H4 (cell line): Measurements from ENCODE around the gene GLS. TPM values are rescaled to one million over a fixed set of nuclear protein-coding genes. Genes with fewer than 3 reads are reported as not detected.
"Not testable (repeated sequence)": the region's sequence is repeated elsewhere in the genome, so short reads cannot be mapped to it uniquely, and the experiment has no call there.

Source experiments
- DNase-seq: peaks from one replicate; pipeline ENCODE4 v3.0.0-alpha.2; 2015; ENCODE audit warnings: low spot score
- total RNA-seq: library from RNA; depleted of rRNA; stranded (reverse); fragments of >200 nt; shearing (Covaris generic); gene quantifications from 2 replicates; pipeline ENCODE4 v1.2.3, GENCODE V29; 2014; rRNA removed

Gene GLS
- 39.0 and 40.2 TPM in 2 replicates for total RNA-seq

DNA sequence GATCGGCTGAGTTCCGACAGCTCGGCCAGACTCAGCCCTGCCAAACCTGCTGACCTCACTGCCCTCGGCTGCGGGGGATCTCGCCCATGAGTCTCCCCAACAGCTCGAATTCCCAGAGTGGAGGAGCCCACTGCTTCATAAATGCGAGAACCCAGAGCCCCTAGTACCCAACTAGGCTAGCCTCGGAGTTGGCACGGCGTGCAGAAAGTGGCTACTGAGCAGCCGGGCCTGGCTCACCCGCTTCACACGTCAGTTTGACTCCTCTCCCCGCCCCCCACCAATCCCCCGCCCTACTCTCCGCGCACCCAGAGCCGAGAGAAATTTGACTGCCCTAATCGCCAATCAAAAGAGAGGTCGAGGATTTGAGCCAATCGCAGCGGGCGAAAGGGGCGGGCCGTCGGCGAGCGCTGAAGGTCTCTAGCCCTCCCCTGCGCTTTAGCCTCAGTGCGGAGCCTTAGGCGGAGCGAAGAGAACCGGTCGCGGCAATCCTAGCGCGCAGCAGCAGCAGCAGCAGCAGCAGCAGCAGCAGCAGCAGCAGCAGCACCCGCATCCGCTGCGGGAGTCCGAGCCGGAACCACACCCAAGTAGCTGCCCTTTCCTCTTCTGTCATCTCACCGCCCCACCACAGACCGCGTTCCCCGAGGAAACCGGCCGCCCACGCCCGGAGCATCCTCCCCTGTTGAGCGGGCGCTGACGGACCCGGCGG, at the start of gene GLS:
Gene GLS, plus strand, starts transcription at position 444 of the 706 bp plus-strand sequence. CDS start 264 bp downstream, outside the sequence.
- peak; percentile 95 for DNase-seq

DNA sequence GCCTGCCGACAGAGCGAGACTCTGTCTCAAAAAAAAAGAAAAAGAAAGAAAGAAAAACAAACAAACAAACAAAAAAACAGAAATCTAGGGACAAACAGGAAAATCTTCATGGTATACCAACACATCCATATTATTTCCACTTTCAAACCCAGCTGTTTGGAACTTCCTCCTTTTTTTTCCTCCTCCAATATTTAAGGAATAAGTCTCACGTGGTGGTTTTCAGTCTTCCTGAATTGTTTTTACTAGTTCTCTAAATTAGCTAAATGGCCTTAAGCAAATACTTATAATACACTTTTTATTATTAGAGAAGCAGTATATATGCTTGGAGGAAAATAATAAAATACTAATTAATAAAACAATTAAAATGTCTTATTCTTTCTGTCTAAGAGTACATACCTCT, 48.7 kb upstream of the GLS start:
- no peak for DNase-seq

DNA sequence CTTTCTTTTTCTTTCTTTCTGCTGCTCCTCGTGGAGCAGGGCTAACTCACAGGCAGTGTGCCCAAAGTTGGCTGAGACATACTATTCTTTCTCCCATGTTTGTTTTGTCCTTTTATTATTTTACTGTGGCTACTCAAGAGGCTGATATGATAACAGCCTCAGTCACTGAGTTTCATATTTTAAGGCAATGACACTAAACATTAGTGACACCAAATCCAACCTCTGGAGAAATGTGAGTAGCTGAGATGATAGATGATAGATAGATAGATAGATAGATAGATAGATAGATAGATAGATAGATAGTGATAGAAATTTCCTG, 45.8 kb upstream of the GLS start:
- DNase-seq: no peak

DNA sequence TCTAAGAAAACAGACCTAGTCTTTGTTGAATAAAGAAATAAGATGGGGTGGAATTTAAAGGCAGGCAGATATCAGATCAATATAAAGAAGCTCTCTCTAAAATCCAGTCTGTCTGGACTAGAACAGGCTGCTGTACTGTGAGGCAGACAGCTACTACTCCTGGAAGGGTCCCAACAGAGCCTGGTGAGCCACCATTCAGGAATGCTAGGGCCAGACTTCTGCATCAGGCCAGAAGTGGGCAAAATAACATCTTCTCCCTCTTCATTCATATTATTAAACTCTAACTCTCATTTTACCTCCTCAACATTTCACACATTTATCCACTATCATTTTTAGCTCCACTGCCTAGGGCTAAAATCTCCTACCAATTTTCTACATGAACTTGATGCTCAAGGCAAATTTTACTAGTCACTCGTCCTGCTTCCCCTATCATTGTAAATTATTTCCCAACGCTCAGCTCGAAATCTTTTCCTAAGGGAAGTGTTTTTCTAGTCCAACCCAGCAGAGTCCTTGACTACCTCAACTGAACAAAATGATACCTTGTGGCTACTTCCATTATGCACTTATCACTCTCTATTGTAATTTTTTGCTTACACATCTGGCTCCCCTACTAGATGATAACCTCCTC, 45.2 kb upstream of the GLS start:
- DNase-seq: peak; percentile 55

DNA sequence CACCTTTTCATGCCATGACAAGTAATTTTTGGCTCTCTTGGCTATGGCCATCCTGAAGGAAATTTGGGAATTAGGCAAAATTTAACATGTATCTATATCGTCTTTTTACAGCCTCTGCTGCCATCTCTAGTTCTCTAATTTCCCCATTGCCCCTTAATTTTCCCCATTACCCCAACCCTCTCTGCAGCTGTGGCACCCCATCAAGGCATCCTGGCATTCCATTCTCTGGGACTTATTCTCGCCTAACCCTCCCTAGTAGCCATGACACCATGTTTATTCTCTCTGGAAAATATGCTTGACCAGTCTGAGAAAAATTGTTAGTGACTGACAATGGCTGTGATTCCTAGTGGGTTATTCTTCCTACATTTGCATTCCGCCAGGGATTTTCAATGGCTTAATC, 43.9 kb upstream of the GLS start:
- DNase-seq: no peak

DNA sequence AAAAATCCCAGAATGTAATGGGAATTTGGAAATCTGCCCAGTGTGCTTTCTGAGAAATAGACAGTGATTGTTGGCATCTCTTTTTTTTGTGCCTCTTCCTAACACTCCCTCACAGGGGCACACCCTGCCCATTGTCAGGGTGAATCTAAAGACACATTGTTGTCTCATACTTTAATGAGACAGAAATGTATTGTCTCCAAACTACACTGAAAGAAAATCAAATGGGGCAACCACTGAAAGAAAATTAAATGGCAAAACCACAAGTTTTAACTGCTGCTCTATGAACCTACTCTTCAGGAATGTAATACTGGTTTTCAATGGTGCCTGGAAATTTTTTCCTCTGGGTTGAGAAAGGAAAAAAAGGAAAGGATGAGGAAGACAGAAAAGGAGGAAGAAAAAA, 43.2 kb upstream of the GLS start:
- peak; percentile 40 for DNase-seq

DNA sequence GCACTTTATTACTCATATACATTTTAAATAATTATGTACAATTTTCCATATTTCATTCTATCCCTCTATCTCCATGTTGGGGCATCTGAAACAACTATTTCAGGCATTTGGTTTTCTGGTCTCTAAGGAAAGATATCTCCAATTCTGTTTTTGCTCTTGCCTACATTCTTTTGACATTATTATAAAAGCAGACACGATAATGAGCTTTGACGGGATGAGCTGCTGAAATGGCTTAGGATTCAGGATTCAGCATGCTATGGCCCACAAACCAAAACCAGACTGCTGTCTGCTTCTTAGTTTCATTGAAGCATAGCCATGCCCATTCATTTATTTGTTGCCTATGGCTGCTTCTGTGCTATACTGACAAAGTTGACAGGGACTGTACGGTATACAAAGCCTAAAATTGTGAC, 42.7 kb upstream of the GLS start:
- no peak for DNase-seq

DNA sequence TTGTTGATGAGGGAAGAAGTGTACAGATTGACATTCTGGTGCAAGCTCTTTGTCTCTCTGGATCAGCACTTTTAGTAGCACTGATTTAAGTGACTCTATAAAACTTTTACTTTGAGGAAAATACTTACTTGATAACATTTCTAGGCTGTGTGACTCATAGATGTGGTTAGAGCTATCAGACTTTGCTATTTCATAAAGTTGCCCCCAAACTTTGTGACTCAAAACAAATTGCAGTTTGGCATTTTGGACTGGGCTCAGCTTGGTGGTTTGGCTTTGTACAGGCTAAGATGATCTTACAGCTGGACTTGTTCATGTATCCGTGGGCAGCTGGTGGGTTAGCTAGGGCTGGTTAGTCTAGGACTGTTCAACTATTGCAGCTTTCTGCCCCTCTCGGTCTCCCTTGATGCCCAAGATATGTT, 42.1 kb upstream of the GLS start:
- DNase-seq: peak; percentile 42

DNA sequence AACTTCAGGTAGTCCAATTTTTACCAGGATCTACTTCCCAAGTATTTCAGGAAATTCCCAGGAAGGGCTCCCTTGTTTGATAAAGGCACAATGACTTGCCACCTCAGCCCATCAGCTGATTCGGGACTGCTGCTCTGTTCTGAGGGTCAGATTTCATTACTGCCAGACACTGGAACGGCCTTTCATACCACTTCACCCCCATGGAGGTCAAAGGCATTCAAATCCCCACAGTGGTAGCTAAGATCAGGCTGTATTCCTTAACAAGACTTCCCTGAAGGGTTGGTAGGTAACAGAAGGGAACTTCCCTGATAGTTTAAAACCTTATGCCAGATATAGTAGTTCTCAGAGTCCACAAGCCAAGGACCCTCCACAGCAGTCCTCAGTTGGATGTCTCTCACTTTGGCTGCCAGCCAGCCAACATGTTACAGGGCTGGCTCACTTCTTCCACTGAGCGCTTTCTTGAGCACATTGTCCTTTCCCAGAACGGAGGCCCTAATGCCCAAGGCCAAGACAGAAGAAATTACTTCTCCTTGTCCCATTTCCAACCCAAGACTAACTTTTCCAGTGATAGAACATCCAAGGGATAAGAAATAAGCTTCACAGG, 40.0 kb upstream of the GLS start:
- DNase-seq: no peak

DNA sequence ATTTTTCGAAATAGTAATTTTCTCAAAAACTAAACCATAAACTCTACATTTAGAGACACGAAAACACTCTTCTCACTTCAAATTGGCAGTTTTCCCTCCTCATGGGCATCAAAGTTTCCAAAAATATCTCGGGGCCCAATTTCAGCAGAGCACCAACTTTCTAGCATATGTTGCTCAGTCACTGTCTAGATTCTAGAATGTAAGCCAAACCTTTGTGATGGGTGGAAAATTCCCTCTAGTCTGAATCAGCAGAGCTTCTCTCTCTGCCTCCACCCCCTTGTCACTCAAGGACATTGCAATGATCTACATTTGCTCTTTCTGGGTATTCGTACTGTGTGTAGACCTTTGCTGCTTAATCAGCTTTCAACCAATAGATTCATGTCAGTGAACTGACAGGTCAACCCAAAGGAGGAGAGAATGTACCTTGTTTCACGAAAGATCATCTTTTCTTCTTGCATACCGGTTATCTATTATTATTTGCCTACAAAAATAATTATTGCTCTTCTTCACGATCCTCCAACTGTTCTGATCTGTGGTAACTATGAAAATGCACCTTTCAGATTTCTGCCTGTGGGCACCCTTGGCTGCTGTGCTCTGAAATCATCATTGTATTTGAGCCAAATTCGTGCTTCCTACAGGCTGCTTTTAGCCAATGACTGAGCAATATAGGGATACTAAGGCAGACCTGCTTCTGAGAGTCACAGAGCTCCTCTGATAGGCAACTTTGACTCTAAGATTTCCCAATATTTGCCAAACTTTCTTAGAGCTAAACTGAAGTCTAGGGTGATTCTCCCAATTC, 38.7 kb upstream of the GLS start:
- no peak for DNase-seq

DNA sequence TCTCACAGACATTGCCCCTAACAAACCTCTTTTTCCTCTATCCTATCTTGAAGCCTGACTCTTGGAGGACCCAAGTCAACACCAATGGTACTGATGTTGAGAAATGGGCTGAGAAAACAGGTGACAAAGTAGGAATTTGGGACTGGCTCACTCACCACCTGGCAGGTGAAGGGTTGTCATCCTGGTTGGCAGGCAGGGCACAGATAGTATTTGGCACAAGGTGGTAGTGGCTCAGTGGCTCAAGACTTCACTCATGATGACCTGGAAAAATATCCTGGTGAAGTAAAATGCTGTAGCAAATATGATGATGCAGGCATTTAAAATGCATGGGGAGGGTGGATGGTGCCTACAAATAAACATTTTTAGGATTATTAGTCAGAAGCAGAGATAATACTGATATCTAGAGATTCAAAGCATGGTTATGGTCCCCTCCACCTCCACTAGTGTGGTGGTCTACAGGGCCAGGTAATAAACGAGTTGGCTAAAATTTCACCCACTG, 38.0 kb upstream of the GLS start:
- no peak for DNase-seq

DNA sequence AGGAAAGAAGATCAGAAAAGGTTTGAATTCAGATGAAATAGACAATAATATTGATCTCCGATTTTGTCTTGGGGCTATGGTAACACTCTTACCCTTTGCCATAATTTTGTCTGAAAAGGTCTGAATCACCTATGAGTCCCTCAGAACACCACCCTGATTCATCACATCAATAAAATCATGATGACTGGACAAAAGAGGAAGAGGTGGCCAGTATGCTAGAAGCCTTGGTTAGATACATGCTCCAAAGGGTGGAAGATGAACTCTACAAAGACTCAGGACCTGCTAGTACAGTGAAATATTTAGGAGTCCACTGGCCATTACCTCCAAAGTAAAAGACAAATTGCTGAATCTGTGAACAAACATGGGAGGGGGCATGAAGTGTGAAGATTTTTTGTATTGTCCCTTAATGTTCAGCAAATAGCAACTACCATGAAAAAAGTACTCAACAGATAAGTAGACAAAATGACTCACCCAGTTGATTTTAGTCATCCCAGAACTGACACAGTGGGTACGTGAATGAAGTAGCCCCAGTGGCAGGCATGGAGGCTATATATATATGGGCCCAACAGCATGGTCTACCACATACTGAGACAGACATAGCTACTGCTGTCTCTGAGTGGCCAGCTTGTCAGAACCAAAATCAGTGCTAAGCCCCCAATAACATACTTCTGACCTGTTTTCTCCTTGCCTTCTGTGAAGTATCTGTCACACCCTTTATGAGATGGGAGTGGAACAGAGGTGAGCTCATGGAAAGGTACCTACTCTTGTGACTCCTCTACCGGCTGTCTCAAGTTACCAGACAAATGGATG, 36.5 kb upstream of the GLS start:
- no peak for DNase-seq

DNA sequence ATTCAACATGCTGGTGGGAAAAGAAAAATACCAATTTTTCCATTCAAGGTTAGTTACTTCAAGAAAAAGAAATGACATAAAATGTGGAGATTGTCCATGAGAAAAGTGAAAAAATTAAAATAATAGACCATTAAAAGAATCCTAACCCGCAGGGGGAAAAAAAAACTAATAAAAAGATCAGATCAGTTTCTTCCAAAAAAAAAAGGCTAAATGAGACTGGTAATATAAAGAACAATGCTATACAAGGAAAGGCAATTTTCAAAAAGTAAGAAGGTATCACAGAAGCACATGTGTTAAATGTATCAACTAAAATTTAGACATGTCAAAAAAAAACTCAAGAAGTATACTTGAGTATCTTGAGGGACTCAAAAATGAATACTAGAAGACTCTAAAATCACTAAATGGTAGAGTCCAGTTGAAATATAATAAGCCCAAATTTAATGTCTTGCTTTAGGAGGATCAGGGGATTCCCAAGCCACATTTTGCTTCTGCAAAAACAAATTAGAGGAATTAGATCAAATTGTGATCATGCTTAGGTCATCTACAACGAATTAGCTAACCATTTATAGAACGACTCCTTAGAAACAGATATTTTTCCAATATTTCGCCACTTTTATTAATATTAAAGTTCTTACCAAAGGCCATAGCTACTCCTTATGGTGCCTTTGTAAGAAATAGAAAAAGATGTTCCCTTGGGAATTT, 35.8 kb upstream of the GLS start:
- DNase-seq: no peak

DNA sequence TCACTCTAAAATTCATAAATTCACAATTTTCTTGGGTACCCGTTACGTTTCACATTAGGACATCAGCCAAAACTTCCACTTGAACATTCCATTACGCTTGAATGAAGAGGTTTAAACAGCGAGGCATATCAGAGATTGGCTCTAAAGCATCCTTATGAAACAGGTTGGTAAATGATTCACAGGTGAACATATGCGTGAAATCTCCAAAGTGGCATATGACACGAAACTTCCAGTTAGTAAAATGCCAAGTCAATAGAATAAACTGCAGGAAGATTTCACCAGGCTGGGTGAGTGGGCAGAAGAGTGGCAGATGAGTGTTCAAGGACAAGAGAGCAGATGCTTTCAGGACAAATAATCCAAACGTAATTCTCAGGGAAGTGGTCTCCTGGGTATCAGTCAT, 33.9 kb upstream of the GLS start:
- no peak for DNase-seq

DNA sequence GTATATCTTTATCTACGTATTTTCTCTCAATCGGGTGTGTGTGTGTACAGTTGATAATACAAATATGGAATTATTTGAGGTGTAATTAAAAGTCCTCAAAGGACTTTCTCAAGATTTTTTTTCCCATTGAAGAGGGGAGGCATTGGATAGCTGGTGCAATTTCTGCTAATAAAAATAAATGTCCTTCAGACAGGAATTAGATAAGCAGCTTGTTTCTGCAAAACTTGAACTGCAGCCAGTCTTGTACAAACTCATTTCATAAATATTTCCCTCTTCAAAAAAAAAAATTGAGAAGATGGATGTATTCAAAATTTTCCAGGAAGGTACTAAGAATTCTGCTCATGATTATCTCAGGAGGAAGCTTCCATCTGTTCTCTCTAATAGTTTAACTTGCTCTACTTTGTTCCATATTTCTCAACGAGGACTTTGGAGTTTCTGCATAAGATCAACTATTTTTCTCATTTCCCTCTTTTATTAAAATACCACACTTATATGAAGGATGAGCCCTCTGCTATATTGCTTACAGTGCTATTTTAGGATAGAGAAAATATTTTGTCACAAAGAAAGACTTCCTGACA, 33.0 kb upstream of the GLS start:
- no peak for DNase-seq

DNA sequence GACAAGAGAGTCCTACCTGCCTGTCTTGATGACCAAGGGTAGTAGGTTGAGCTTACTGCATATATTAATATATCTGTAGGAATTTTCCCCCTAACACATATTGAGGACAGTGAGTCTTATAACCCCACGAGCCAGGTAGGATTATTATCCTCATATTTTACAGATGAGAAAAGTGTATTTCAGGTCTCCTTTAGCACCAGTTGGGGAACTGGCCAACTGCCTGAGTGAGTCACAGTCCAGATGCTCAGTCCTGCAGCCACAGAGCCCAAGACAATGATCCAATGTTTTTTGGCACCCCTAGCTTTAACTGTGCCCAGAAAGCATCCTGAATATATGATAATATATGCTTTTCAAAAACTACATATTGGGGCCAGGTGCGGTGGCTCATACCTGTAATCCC, 30.8 kb upstream of the GLS start:
- no peak for DNase-seq

DNA sequence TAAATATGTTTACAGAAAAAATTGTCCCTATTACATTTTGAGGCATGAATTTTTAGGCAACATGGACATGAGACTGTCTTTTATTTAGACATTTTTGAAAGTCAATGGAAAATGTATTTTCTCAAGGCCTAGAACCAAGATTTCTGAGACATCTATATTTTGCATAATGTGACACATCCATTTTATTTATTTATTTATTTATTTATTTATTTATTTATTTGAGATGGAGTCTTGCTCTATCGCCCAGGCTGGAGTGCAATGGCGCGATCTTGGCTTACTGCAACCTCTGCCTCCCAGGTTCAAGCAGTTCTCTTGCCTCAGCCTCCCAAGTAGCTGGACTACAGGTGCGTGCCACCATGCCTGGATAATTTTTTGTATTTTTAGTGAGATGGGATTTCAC, 27.6 kb upstream of the GLS start:
- DNase-seq: not testable (repeated sequence)

DNA sequence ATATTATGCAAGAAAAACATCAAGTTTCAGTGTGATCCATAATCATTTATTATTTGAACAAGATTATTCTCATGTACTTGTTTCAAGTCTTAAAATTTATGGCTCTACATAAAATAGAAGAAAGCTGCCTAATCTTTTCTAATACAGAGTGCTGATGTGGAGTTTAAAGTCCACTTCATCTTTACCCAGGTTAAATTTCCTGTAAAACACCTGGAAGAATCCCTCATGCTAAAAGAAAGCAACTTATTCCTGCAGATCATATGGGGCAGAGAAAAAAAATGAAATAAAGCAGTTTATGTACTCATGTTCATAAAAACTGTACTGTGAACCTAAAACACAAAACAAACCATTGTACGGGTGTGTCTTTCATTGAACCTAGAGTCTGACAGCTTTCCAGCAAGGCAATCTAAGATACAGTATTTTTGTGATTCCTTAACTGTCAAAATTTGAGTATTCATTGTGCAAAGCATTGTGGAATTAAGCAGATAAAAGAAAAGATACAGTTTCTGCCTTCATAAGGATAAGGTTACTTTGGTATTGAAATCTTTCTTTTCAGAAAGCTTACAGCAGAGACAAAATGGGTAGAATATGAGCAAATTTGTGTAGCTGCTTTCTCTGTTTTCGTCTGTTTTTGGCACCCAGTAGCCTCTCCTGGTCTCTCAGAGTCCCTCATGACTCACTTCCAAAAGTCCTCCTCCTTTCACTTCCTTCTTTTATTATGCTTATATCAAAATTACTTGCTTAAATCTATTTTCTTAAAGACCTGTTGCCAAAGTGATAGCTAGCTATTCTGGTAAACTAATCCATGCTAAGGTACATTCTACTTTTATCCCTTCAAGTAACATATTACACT, 26.9 kb upstream of the GLS start:
- DNase-seq: no peak

DNA sequence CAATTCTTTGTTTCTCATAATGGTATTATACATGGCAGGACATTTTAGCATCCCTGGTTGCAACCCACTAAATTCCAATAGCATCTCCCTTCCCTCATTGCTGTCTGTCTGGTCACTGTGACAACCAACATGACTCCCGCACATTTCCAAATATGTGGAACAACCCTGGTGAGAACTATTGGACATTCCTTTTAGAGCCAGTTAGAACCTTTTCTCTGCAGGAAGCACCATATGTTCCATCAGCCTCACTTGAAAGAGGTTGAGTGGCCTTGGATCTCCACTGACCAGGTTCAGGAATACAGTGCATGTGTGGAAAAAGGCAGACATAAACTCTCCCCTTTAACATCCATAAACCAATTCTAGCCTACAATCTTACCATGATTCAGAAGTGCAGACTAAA, 25.9 kb upstream of the GLS start:
- DNase-seq: no peak

DNA sequence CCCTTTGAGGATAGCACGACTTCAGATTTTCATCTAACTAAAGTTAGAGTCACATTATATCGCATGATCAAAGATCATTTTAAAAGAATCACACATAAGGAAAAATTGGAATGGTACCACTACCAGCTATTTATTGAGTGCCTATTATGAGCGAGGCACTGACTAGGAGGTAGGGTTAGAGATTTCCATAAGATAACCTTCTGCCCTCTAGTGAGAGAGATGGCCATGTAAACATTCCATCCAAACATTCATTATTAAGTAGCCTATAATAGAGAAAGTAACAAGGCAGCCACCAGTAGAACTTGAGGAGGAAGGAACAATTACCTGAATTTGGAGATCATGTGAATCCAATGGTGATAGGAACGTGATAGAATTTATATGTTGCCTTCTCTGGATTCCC, 25.4 kb upstream of the GLS start:
- no peak for DNase-seq
